Measurements from ENCODE around the gene ITGAD. TPM values are rescaled to one million over a fixed set of nuclear protein-coding genes. Genes with fewer than 3 reads are reported as not detected.

The ITGAD gene
- total and polyA plus RNA-seq, 2 of the 4 experiments (the other 2 are of a cell fraction): not detected

GRCh38 chr16:31470615-31471014 is 77.5 kb downstream of the ITGAD start:
- Histone ChIP-seq H3K27me3 (ENCODE audit: control insufficient read depth, insufficient read depth, low read length) (no peaks in the 10 kb centered on the region), H4K20me1 (ENCODE audit: insufficient read depth, low read length) (peaks cover 30% of the 10 kb centered on the region), H3K9me3 (ENCODE audit: control insufficient read depth, insufficient read depth, low read length) (no peaks in the 10 kb centered on the region), H2BK120ac (ENCODE audit: low read depth, low read length) (peak overlapping the region; percentile 87; the same call in 1 of the 2 replicates), H2BK20ac (ENCODE audit: low read depth, low read length) (no peak overlapping the region), H3K56ac (ENCODE audit: extremely low read depth, insufficient read depth, low read length) (no peak overlapping the region), H4K5ac (ENCODE audit: low read depth, low read length) (peak overlapping the region; percentile 99), H2BK15ac (ENCODE audit: low read depth, low read length) (no peak overlapping the region), H3K79me1 (ENCODE audit: low read depth in 1 of 2, low read length in 2 of 2) (peaks cover 18 to 50% of the 10 kb centered on the region in 2 experiments; a peak in 3 of 4 replicates), H3K4me2 (ENCODE audit: low read depth, low read length) (0 out of 2 replicates have a peak overlapping the region, but pooled peaks have one; percentile 13), H3K4ac (ENCODE audit: low read depth, low read length) (peak overlapping the region; percentile 100), H3K27ac (ENCODE audit: insufficient read depth, low read length) (peak overlapping the region; percentile 88), H3K14ac (replicated peaks; ENCODE audit: low read depth, low read length) (peak overlapping the region; percentile 100), H2BK5ac (ENCODE audit: low read depth, low read length, poor library complexity, severe bottlenecking) (peak overlapping the region; percentile 87), H3K4me1 (ENCODE audit: control insufficient read depth, insufficient read depth, low read length) (peaks cover 13% of the 10 kb centered on the region), H2AFZ (replicated peaks; ENCODE audit: low read length, poor library complexity) (no peak overlapping the region), H2AK5ac (ENCODE audit: low read depth, low read length) (peak overlapping the region; percentile 99), H3K36me3 (ENCODE audit: control insufficient read depth, insufficient read depth, low read length) (peaks cover 38% of the 10 kb centered on the region), H3K9ac (ENCODE audit: low read depth, low read length) (peak overlapping the region; percentile 96), H2AK9ac (replicated peaks; ENCODE audit: low read depth, low read length, poor library complexity) (peak overlapping the region; percentile 98), H3K23ac (ENCODE audit: low read depth, low read length) (peak overlapping the region; percentile 98), H3K18ac (ENCODE audit: low read depth, low read length) (peak overlapping the region; percentile 96), H3K4me3 (ENCODE audit: insufficient read depth, low read depth, low read length) (no peak overlapping the region), H3K9me1 (ENCODE audit: insufficient read depth, low read length) (peaks cover 22% of the 10 kb centered on the region; the same call in 1 of the 2 replicates), H4K91ac (ENCODE audit: insufficient read depth, low read depth, low read length) (peak overlapping the region; percentile 98), H4K8ac (ENCODE audit: low read depth in 2 of 2, low read length in 2 of 2) (peak overlapping the region; percentile 94 to 98)
- intact Hi-C loops (cut with micrococcal nuclease) (no loop called here), dilution Hi-C loops (cut with HindIII; ENCODE audit: low sequenced_read_pairs, unreplicated experiment) (no loop called here), in situ Hi-C loops (cut with MboI; ENCODE audit: low sequenced_read_pairs) (loop anchor here (25.0 kb wide), 1 partner anchor 392 kb away; the partner anchor contains the start of gene ZNF267)
- DNase-seq: no peak
- ATAC-seq (ENCODE audit: low read depth): no peak
- TF ChIP-seq, protein P1, sequence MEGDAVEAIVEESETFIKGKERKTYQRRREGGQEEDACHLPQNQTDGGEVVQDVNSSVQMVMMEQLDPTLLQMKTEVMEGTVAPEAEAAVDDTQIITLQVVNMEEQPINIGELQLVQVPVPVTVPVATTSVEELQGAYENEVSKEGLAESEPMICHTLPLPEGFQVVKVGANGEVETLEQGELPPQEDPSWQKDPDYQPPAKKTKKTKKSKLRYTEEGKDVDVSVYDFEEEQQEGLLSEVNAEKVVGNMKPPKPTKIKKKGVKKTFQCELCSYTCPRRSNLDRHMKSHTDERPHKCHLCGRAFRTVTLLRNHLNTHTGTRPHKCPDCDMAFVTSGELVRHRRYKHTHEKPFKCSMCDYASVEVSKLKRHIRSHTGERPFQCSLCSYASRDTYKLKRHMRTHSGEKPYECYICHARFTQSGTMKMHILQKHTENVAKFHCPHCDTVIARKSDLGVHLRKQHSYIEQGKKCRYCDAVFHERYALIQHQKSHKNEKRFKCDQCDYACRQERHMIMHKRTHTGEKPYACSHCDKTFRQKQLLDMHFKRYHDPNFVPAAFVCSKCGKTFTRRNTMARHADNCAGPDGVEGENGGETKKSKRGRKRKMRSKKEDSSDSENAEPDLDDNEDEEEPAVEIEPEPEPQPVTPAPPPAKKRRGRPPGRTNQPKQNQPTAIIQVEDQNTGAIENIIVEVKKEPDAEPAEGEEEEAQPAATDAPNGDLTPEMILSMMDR (conservative IDR thresholded peaks at IDR 0.05; ENCODE audit: low read depth, low read length): no peak
- TF ChIP-seq RAD21 (IDR thresholded peaks at IDR 0.05; ENCODE audit: low read length) (no peak), BHLHE40 (IDR thresholded peaks at IDR 0.05; ENCODE audit: low read depth, low read length) (no peak)
- TF ChIP-seq, protein P2, sequence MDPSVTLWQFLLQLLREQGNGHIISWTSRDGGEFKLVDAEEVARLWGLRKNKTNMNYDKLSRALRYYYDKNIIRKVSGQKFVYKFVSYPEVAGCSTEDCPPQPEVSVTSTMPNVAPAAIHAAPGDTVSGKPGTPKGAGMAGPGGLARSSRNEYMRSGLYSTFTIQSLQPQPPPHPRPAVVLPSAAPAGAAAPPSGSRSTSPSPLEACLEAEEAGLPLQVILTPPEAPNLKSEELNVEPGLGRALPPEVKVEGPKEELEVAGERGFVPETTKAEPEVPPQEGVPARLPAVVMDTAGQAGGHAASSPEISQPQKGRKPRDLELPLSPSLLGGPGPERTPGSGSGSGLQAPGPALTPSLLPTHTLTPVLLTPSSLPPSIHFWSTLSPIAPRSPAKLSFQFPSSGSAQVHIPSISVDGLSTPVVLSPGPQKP (IDR thresholded peaks at IDR 0.05; ENCODE audit: borderline replicate concordance, low read depth, low read length): no peak
- BruUV-seq (replicated peaks): TSS peak; percentile 51
- WGBS, 2 experiments (ENCODE audit: extremely low coverage in 2 of 2, insufficient read length in 1 of 2): no CpG with 5 or more reads among the region's 3 CpGs
- ChIA-PET POLR2A (ENCODE audit: unreplicated experiment) (no interaction called here), CTCF (no interaction called here)
